PC-3 (cell line): Measurements from ENCODE around the gene UBTF. TPM values are rescaled to one million over a fixed set of nuclear protein-coding genes. Genes with fewer than 3 reads are reported as not detected.

Experiments
- ATAC-seq: fragments of 200-7000 bp; cut with Tn5 transposase; 2 replicates; pipeline ENCODE4 v1.9.1; 2020; ENCODE audit warnings: mild to moderate bottlenecking, moderate library complexity
- BruUV-seq: library from RNA; stranded (reverse); fragments of 400-500 nt; replicated peaks from 2 replicates; lab custom pipeline; 2021; lab: Mats Ljungman, UMichigan
- CTCF ChIA-PET: fragments of 300-600 bp; sonication (Branson Sonifier 250); formaldehyde crosslinking; loops from one replicate; lab custom pipeline; 2022; ENCODE audit warnings: antibody characterized with exemption; lab: Charles Lee
- POLR2A ChIA-PET: fragments of 300-600 bp; sonication (Branson Sonifier 250); formaldehyde crosslinking; loops from one replicate; lab custom pipeline; 2022; ENCODE audit warnings: antibody characterized with exemption; ENCODE audit not compliant: unreplicated experiment; lab: Charles Lee
- DNase-seq: peaks from one replicate; pipeline ENCODE4 v3.0.0-alpha.2; 2015
- H2AFZ ChIP-seq: fragments of 300-600 bp; sonication (generic); 2 replicates; pipeline ENCODE4 v1.6.0; 2016; ENCODE audit warnings: antibody characterized with exemption, low read length
- H3F3A ChIP-seq: fragments of 300-600 bp; sonication (generic); one replicate; pipeline ENCODE4 v1.6.0; 2017; ENCODE audit warnings: antibody characterized with exemption, low read length, control low read depth, mild to moderate bottlenecking; ENCODE audit not compliant: unreplicated experiment
- H3K27ac ChIP-seq: fragments of 300-600 bp; sonication (generic); 2 replicates; pipeline ENCODE4 v1.5.1; 2016; ENCODE audit warnings: mild to moderate bottlenecking, low read length
- H3K27me3 ChIP-seq: fragments of 300-600 bp; sonication (generic); 2 replicates; pipeline ENCODE4 v1.6.1; 2016; ENCODE audit warnings: low read length, mixed read lengths
- H3K36me3 ChIP-seq: fragments of 300-600 bp; sonication (generic); 2 replicates; pipeline ENCODE4 v1.6.1; 2016; ENCODE audit warnings: low read depth, mixed run types, low read length, mixed read lengths
- H3K4me1 ChIP-seq: fragments of 300-600 bp; sonication (generic); 2 replicates; pipeline ENCODE4 v1.5.1; 2016; ENCODE audit warnings: low read length; ENCODE audit not compliant: insufficient read depth
- H3K4me2 ChIP-seq: fragments of 300-600 bp; sonication (generic); 2 replicates; pipeline ENCODE4 v1.6.0; 2016; ENCODE audit warnings: low read length
- H3K4me3 ChIP-seq: fragments of 300-600 bp; sonication (generic); 2 replicates; pipeline ENCODE4 v1.5.1; 2016; ENCODE audit warnings: mild to moderate bottlenecking, low read length, mixed read lengths
- H3K79me2 ChIP-seq: fragments of 300-600 bp; sonication (generic); 2 replicates; pipeline ENCODE4 v1.6.1; 2017; ENCODE audit warnings: low read length, mixed read lengths
- H3K9ac ChIP-seq: fragments of 300-600 bp; sonication (generic); 2 replicates; pipeline ENCODE4 v1.6.0; 2016; ENCODE audit warnings: mild to moderate bottlenecking, low read length
- H3K9me2 ChIP-seq: fragments of 300-600 bp; sonication (generic); replicated peaks from 2 replicates; pipeline ENCODE4 v1.6.1; 2016; ENCODE audit warnings: mixed run types, low read length, mixed read lengths
- H3K9me3 ChIP-seq: fragments of 300-600 bp; sonication (generic); 2 replicates; pipeline ENCODE4 v1.6.1; 2016; ENCODE audit warnings: low read length, mixed read lengths
- H4K20me1 ChIP-seq: fragments of 300-600 bp; sonication (generic); 2 replicates; pipeline ENCODE4 v1.6.1; 2016; ENCODE audit warnings: low read length, mixed read lengths
- CTCF ChIP-seq: fragments of 300-600 bp; sonication (generic); conservative IDR thresholded peaks from 2 replicates; pipeline ENCODE4 v1.5.1; 2017; ENCODE audit warnings: antibody characterized with exemption, low read depth, mild to moderate bottlenecking, low read length
- EZH2 ChIP-seq: fragments of 300-600 bp; sonication (generic); IDR thresholded peaks from one replicate; pipeline ENCODE4 v1.6.1; 2017; ENCODE audit warnings: antibody characterized with exemption, mild to moderate bottlenecking, low read length; ENCODE audit not compliant: unreplicated experiment
- EZH2phosphoT487 ChIP-seq: fragments of 300-600 bp; sonication (generic); IDR thresholded peaks from 2 replicates; pipeline ENCODE4 v1.6.1; 2018; ENCODE audit warnings: mild to moderate bottlenecking, antibody characterized with exemption, low read length, borderline replicate concordance
- intact Hi-C: fragments of 100-400 bp; cut with micrococcal nuclease; formaldehyde crosslinking; loops from 2 replicates; pipeline ENCODE4 v1.9.0; 2023
- total RNA-seq: library from RNA; depleted of rRNA; stranded (reverse); fragments of >200 nt; gene quantifications from 2 replicates; pipeline ENCODE4 v1.2.3, GENCODE V29; 2014

Gene UBTF
- total RNA-seq, 1 experiment from 2014 or later = 139 TPM

GRCh38 chr17:44263345-44263902 is 43.9 kb upstream of the UBTF start:
- Histone ChIP-seq H4K20me1 (no peaks in the 10 kb centered on the region), H3K36me3 (no peaks in the 10 kb centered on the region), H3K27me3 (no peaks in the 10 kb centered on the region), H3K27ac (no peak overlapping the region), H3K4me3 (no peak overlapping the region), H3K4me2 (no peak overlapping the region), H3K9me3 (no peaks in the 10 kb centered on the region), H3K79me2 (no peaks in the 10 kb centered on the region), H3K9ac (no peak overlapping the region), H3F3A (no peaks in the 10 kb centered on the region), H2AFZ (no peak overlapping the region), H3K9me2 (no peaks in the 10 kb centered on the region), H3K4me1 (no peaks in the 10 kb centered on the region)
- intact Hi-C loops = no loop called here
- ChIA-PET POLR2A (no interaction called here), CTCF (no interaction called here)
- ATAC-seq (no peak), DNase-seq (no peak)
- BruUV-seq = no TSS peak
- TF ChIP-seq EZH2 = no peak
- TF ChIP-seq EZH2phosphoT487 = no peak
- no peak for TF ChIP-seq CTCF

GRCh38 chr17:44262654-44263225 is 43.3 kb upstream of the UBTF start:
- no peak for ATAC-seq
- no peak overlapping the region for H3K9ac ChIP-seq
- BruUV-seq = no TSS peak

More at GRCh38 chr17:44262654-44263225, 43.3 kb upstream of the UBTF start:
- Histone ChIP-seq H4K20me1 (no peaks in the 10 kb centered on the region), H3K4me1 (no peaks in the 10 kb centered on the region), H3K4me3 (no peak overlapping the region), H3K79me2 (no peaks in the 10 kb centered on the region), H2AFZ (no peak overlapping the region), H3K9me2 (no peaks in the 10 kb centered on the region), H3K27me3 (no peaks in the 10 kb centered on the region), H3F3A (no peaks in the 10 kb centered on the region), H3K9me3 (no peaks in the 10 kb centered on the region), H3K27ac (no peak overlapping the region), H3K4me2 (no peak overlapping the region), H3K36me3 (no peaks in the 10 kb centered on the region)
- POLR2A ChIA-PET = no interaction called here
- TF ChIP-seq CTCF (no peak), EZH2 (no peak), EZH2phosphoT487 (no peak)
- intact Hi-C loops = no loop called here
- DNase-seq = no peak
- CTCF ChIA-PET = no interaction called here
